ENCODE measurements around the gene SEMA5A.

The SEMA5A gene

DNA sequence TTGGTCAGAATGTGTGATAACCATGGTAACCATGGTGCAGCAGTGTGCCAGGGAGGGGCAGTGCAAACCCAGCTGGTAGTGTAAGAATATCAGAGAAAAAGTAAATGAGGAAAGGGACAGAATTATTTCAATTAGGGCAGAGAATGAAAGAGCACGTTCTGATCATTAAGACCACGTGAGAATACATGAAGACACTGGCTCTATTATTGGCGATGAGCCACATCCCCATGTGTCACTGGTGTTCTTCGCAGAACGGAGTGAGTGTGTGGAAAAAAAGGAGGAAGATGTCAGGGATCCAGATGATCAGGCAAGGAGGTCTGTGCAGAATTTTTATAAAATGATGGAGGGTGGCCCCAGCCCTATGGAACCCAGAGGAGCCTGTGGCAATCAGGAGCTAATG is 315.5 kb downstream of the SEMA5A start:
- TF ChIP-seq CTCF (conservative IDR thresholded peaks at IDR 0.05; ENCODE audit: low read length) = no peak
- peak; percentile 16 for DNase-seq (ENCODE audit: low read depth)
- H3K4me3 ChIP-seq (ENCODE audit: low read length) = no peak overlapping the region

DNA sequence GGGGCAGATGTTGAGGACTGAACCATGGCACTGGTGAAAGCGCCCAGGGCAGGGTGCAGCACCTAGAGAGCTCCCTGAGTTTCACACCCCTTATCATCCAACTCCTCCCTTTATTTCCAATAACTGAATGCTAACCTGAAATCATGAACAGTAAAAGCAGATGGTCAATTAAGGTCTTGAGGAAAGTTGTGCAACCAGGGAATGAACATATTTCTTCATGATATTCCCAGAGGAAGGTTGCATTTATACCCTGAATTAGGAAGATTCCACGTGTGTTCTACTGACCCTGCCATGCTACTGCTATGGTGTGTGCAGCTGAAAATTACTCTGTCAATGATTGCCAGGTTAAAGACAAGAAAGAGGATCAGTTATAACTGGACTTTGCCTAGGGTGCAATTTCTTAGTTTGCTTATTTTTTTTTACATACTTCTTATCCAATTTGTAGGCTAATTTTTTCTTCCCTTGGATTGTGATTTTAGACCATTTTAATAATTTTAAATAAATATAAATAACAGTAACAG is 319.8 kb downstream of the SEMA5A start:
- TF ChIP-seq CTCF (conservative IDR thresholded peaks at IDR 0.05; ENCODE audit: low read length) = no peak
- DNase-seq (ENCODE audit: low read depth) = peak; percentile 13

GRCh38 chr5:9222054-9222976 is 323.6 kb downstream of the SEMA5A start:
- no peak for TF ChIP-seq CTCF (conservative IDR thresholded peaks at IDR 0.05; ENCODE audit: low read length)
- DNase-seq (ENCODE audit: low read depth) = no peak
- no peak overlapping the region for H3K4me3 ChIP-seq (ENCODE audit: low read length)

More for the DNA sequence above, 319.8 kb downstream of the SEMA5A start:
- no peak overlapping the region for H3K4me3 ChIP-seq (ENCODE audit: low read length)

DNA sequence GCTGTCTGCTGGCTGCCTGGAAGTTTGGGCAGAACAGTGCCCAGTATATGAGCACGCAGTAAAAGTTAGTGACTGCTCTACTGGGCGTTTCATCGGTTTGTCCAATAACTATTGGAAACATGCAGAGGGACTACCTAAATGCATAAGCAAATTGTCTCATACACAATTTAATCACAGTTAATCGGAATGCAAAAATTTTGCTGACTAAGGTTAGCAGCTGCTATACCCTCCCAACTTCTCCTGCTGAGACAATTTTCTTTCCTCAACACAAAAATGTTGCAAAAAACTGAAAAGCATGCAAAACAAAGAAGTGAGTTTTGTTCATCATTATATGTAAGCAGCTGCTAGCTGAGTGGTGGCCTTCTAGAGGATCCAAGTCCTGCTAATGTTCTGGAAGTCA is 327.5 kb downstream of the SEMA5A start:
- no peak overlapping the region for H3K4me3 ChIP-seq (ENCODE audit: low read length)
- no peak for DNase-seq (ENCODE audit: low read depth)
- TF ChIP-seq CTCF (conservative IDR thresholded peaks at IDR 0.05; ENCODE audit: low read length) = no peak

DNA sequence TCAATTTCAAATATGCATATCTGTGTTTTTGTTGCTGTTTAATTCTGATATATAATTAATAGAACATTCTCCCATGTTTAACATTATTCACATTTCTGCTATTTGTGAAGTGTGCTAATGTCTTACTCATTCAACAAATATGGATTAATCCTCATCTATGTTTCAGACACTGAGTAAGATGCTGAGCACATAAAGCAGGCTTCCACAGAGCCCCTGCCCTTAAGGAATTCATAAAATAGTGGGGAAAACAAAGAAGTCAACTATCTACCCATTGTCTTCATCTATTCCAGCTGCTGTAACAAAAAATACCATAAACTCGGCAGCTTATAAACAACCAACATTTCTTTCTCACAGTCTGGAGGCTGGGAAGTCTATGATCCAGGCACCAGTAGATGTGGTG is 333.3 kb downstream of the SEMA5A start:
- TF ChIP-seq CTCF (conservative IDR thresholded peaks at IDR 0.05; ENCODE audit: low read length) = no peak
- H3K4me3 ChIP-seq (ENCODE audit: low read length) = no peak overlapping the region
- peak; percentile 33 for DNase-seq (ENCODE audit: low read depth)

DNA sequence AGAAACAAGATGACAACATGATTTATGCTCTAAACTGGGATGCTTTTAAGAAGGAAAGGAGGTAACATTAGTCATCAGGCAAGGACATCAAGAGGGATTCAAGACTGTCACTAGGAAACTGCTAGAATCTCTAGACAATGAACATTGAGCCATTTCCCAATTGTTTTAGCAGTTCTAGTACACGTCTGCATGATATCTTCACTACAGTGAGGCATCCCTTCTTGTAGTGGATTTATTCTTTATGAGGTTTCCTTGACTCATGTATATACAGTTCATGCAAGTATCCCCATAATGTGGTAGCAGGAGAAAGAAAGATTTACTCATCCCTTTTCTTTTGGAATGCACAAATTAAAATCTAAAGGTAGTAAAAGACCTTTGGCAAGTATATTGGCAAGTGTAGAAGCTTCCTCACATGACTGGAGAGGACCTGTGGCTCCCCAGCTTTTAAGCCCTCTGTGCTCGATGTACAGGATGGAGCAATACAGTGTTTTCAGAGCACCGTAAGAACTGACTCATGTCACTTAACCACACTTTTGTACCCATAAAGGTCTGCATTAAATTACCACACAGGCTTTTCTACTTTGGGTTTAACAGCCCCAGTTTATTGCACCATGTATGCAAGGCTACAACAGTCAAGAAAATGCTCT is 335.9 kb downstream of the SEMA5A start:
- no peak for TF ChIP-seq CTCF (conservative IDR thresholded peaks at IDR 0.05; ENCODE audit: low read length)
- peak; percentile 50 for DNase-seq (ENCODE audit: low read depth)
- no peak overlapping the region for H3K4me3 ChIP-seq (ENCODE audit: low read length)
